GM12878 (cell line): ENCODE results near the gene MYO15B.

Source experiments
- ASH2L ChIP-seq: fragments of 300-600, 200-600 bp; sonication (generic); IDR thresholded peaks from 2 replicates; pipeline ENCODE4 v1.6.1; 2017; ENCODE audit warnings: low read depth, mild to moderate bottlenecking, borderline replicate concordance
- ATF2 ChIP-seq: IDR thresholded peaks from 2 replicates; pipeline ENCODE4 v1.6.1; 2012; ENCODE audit warnings: low read length, inconsistent platforms
- CTCF ChIP-seq, 3 experiments: IDR thresholded peaks in 2 of 3; conservative IDR thresholded peaks in 1 of 3; 2 replicates each; pipeline ENCODE4 v1.5.1; 2011; ENCODE audit warnings: low read depth in 3 of 3, low read length in 3 of 3, mild to moderate bottlenecking in 3 of 3, control low read depth in 2 of 3, moderate library complexity in 2 of 3, inconsistent platforms in 1 of 3, mixed read lengths in 1 of 3; ENCODE audit not compliant: control insufficient read depth in 2 of 3, insufficient read depth in 1 of 3; ENCODE audit errors: extremely low read depth in 1 of 3
- DPF2 ChIP-seq: fragments of 450-650 bp; IDR thresholded peaks from 2 replicates; pipeline ENCODE4 v1.6.1; 2017; ENCODE audit warnings: mild to moderate bottlenecking
- EZH2 ChIP-seq: IDR thresholded peaks from 2 replicates; pipeline ENCODE4 v1.6.1; 2012; ENCODE audit warnings: low read depth, mild to moderate bottlenecking, control low read depth, inconsistent platforms, low read length, borderline replicate concordance; ENCODE audit not compliant: control insufficient read depth
- IKZF1 ChIP-seq: fragments of 450-650 bp; conservative IDR thresholded peaks from 2 replicates; pipeline ENCODE4 v1.6.1; 2017; ENCODE audit warnings: antibody characterized with exemption, mild to moderate bottlenecking
- POLR2AphosphoS5 ChIP-seq: IDR thresholded peaks from 2 replicates; pipeline ENCODE4 v1.6.1; 2011; ENCODE audit warnings: mild to moderate bottlenecking, low read length, inconsistent platforms
- RAD21 ChIP-seq: IDR thresholded peaks from 2 replicates; pipeline ENCODE4 v1.6.1; 2011; ENCODE audit warnings: mild to moderate bottlenecking, low read depth, low read length, moderate library complexity; ENCODE audit not compliant: insufficient read depth
- SIN3A ChIP-seq: IDR thresholded peaks from 2 replicates; pipeline ENCODE4 v1.6.1; 2012; ENCODE audit warnings: low read depth, low read length, improper control_type of control experiment
- TBL1XR1 ChIP-seq: IDR thresholded peaks from 2 replicates; pipeline ENCODE4 v1.6.1; 2012; ENCODE audit warnings: low read depth, low read length, improper control_type of control experiment
- YY1 ChIP-seq: IDR thresholded peaks from 2 replicates; pipeline ENCODE4 v1.6.1; 2011; ENCODE audit warnings: low read depth, mild to moderate bottlenecking, low read length
- ZNF274 ChIP-seq: IDR thresholded peaks from one replicate; pipeline ENCODE4 v1.8.0; 2011; ENCODE audit not compliant: insufficient read length, insufficient read depth
- ZNF592 ChIP-seq: fragments of 450-650 bp; IDR thresholded peaks from 2 replicates; pipeline ENCODE4 v1.6.1; 2017; ENCODE audit warnings: mild to moderate bottlenecking, moderate library complexity

- TF ChIP-seq SIN3A (no peak), ZNF592 (no peak), EZH2 (no peak), CTCF (IDR thresholded peaks at IDR 0.05 in 2 of 3, conservative IDR thresholded peaks at IDR 0.05 in 1 of 3; ENCODE audit: control insufficient read depth in 2 of 3, extremely low read depth in 1 of 3, insufficient read depth in 1 of 3, low read depth in 3 of 3, low read length in 3 of 3) (no peak), ZNF274 (no peak), IKZF1 (no peak), DPF2 (no peak), YY1 (no peak), RAD21 (no peak), TBL1XR1 (no peak), ATF2 (no peak), POLR2AphosphoS5 (no peak), ASH2L (no peak)
Observed at GRCh38 chr17:75616521-75617122, 29.0 kb downstream of the MYO15B start.
